D721Med (cell line): Measurements from ENCODE around the gene IQGAP3.

Experiments used
- DNase-seq: peaks from one replicate; pipeline ENCODE4 v3.0.0; 2011; ENCODE audit warnings: low spot score; ENCODE audit not compliant: insufficient read length
- FAIRE-seq: peaks from 2 replicates; lab custom pipeline; 2011; peaks lifted over from hg19 to GRCh38; lab: Jason Lieb, UNC
- TF ChIP-seq, protein P1 (sequence below): IDR thresholded peaks from 2 replicates; pipeline ENCODE4 v1.5.1; 2012; ENCODE audit warnings: mild to moderate bottlenecking, control low read depth; ENCODE audit not compliant: insufficient read depth; ENCODE audit errors: missing control alignments

IQGAP3 gene

DNA sequence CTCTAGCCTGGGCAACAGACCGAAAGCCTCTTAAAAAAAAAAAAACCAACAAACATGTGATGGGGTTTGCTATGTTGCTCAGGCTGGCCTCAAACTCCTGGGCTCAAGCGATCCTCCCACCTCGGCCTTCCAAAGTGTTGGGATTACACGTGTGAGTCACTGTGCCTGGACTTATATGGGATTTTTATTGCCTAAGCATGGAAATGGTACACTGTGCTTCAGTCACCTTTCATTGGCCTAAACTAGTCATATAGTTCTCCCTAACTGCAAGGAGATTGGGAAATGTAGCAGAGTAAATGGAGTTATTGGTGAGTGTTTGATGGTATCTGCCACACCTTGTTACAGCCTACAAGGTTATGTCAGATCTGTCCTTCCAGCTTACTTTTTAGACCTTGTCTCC is 54.6 kb downstream of the IQGAP3 start:
- DNase-seq (no peak), FAIRE-seq (no peak)
- TF ChIP-seq, protein P1, sequence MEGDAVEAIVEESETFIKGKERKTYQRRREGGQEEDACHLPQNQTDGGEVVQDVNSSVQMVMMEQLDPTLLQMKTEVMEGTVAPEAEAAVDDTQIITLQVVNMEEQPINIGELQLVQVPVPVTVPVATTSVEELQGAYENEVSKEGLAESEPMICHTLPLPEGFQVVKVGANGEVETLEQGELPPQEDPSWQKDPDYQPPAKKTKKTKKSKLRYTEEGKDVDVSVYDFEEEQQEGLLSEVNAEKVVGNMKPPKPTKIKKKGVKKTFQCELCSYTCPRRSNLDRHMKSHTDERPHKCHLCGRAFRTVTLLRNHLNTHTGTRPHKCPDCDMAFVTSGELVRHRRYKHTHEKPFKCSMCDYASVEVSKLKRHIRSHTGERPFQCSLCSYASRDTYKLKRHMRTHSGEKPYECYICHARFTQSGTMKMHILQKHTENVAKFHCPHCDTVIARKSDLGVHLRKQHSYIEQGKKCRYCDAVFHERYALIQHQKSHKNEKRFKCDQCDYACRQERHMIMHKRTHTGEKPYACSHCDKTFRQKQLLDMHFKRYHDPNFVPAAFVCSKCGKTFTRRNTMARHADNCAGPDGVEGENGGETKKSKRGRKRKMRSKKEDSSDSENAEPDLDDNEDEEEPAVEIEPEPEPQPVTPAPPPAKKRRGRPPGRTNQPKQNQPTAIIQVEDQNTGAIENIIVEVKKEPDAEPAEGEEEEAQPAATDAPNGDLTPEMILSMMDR, result no peak

DNA sequence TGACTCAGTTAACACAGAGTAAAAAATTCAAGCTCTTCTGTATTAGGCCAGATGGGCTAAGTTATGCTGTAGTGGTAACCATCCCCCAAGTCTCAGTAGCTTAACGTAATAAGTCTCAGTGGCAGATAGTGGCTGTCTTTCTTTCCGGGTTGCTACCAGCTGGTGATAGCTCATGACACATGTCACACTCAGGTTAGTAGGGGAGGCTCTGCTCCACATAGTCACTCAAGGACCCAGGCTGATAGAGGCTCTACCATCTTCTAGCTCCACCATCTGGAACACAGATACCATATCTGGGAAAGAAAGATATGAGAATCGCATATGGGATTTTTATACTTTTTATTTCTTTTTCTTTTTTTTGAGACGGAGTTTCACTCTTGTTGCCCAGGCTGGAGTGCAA is 55.5 kb downstream of the IQGAP3 start:
- TF ChIP-seq, protein P1, result no peak
- FAIRE-seq, result no peak

DNA sequence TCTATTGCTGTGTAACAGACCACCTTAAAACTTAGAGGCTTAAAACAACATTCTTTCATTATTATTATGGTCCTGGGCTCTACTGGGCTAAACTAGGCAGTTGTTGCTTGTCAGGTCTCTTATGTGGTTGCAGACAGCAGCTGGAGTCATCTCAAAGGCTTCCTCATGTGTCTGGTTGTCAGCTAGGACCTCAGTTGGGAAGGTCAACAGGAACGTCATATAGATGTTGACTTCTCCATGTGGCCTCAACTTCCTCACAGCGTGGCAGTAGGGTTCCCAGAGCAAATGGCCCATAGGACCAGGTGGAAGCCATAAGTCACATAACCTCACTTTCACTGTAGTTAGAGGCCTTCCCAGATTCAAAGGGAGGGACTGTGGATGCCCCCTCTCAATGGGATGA is 56.4 kb downstream of the IQGAP3 start:
- no peak for FAIRE-seq
- DNase-seq, result no peak
- TF ChIP-seq, protein P1, result no peak

More for the DNA sequence above, 55.5 kb downstream of the IQGAP3 start:
- no peak for DNase-seq

DNA sequence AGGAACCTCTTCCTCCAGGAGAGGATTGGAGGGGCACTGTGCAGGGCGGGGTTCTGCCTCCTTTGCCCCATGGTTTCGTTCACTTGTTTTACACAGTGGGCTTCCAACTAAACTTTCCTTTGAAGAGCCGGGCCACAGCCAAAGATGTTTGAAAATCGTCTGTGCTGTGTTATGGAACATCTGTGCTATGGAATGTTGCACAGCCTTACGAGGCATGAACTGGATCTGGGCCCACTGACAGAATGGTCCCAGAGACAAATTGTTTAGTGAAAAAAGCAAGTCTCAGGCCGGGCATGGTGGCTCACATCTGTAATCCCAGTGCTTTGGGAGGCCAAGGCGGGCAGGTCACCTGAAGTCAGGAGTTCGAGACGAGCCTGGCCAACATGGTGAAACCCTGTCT is 59.2 kb downstream of the IQGAP3 start:
- TF ChIP-seq, protein P1, result no peak
- no peak for FAIRE-seq

DNA sequence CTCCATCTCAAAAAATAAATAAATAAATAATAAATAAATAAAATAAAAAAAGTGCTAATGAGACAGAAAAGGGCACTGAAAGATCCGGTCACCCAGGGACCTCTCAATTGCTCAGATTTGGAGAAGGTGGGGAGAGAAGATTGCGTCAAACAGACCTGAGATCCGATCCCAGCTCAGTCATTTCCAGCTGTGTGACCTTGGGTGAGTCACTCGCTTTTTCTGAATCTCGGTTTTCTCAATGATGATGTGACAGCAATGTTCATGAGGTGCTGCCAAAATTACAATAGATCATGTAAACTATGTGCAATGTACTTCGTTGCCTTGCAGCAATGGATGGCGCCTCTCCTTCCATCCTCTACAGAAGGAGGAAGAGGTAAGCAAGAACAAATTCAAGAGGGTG is 60.7 kb downstream of the IQGAP3 start:
- TF ChIP-seq, protein P1, result no peak
- FAIRE-seq (no peak), DNase-seq (no peak)

More for the DNA sequence above, 59.2 kb downstream of the IQGAP3 start:
- DNase-seq, result no peak

DNA sequence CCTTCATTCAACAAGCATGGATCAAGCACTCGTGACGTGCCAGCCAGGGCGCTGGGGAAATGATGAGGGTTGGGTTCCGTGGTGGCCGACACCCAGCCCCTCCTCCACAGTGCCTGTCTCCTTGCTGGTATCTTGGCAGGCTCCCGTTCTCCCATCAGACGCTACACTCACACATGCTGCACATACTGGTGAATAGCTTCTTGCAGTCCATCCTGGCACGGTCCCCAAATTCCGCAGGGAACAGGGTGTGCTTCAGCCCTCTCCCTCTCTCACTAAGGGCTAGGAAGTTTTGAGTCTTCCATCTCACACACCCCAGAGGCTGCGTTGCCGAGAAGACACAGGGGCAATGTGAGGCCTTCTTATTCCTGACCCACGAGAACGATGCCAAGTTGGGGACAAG is 61.7 kb downstream of the IQGAP3 start:
- DNase-seq, result no peak
- TF ChIP-seq, protein P1, result no peak
- FAIRE-seq, result no peak

DNA sequence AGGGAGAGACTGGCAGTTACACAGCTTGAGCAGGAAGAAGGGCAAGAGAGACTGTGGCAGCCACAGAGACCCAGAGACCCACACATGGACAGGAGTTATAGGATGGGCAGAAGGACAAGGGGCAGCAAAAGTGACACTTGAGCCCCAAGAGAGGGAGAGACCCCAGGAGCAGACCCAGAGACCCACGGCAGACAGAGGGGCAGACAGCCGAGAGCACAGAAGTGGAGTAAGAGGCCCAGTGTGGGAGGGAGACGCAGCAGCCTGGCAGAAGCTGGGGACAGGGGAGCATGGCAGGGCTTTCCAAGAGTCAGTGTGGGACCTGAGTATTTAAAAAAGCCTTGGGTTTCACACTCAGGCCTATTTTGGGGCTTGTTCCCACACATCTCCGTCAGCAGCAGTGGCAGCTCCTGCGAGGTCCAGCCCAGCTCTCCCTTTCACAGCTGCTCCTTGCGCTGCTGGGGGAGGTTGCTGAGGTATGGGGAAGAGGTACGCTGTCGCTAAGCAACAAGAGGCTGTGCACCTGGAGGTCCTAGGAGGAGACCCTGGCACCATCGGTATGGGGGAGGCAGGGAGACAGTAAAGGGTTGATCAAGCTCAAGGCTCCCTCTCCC is 62.8 kb downstream of the IQGAP3 start:
- FAIRE-seq, result no peak
- TF ChIP-seq, protein P1, result no peak
- DNase-seq, result no peak
